Mononuclear cell (primary cell): Measurements from ENCODE around the gene DEDD2. TPM values are rescaled to one million over a fixed set of nuclear protein-coding genes. Genes with fewer than 3 reads are reported as not detected.
"Not testable (repeated sequence)": the region's sequence is repeated elsewhere in the genome, so short reads cannot be mapped to it uniquely, and the experiment has no call there.

Source experiments
- H3K27me3 ChIP-seq: 2 replicates; pipeline ENCODE4 v1.6.0; 2011; ENCODE audit warnings: low read length, control low read depth; ENCODE audit not compliant: insufficient read depth
- H3K4me1 ChIP-seq: 2 replicates; pipeline ENCODE4 v1.5.1; 2011; ENCODE audit warnings: mild to moderate bottlenecking, low read length, control low read depth; ENCODE audit not compliant: insufficient read depth
- H3K4me3 ChIP-seq: 2 replicates; pipeline ENCODE4 v1.5.1; 2011; ENCODE audit warnings: mild to moderate bottlenecking, low read length, moderate library complexity
- H3K9me3 ChIP-seq: 2 replicates; pipeline ENCODE4 v1.5.1; 2011; ENCODE audit warnings: low read depth, mild to moderate bottlenecking, control low read depth, low read length
- total RNA-seq: library from RNA; depleted of rRNA; stranded (reverse); fragments of >200 nt; gene quantifications from one replicate; pipeline ENCODE4 v1.2.3, GENCODE V29; 2012

DEDD2 gene, protein sequence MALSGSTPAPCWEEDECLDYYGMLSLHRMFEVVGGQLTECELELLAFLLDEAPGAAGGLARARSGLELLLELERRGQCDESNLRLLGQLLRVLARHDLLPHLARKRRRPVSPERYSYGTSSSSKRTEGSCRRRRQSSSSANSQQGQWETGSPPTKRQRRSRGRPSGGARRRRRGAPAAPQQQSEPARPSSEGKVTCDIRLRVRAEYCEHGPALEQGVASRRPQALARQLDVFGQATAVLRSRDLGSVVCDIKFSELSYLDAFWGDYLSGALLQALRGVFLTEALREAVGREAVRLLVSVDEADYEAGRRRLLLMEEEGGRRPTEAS
- total RNA-seq, result 128 TPM

DNA sequence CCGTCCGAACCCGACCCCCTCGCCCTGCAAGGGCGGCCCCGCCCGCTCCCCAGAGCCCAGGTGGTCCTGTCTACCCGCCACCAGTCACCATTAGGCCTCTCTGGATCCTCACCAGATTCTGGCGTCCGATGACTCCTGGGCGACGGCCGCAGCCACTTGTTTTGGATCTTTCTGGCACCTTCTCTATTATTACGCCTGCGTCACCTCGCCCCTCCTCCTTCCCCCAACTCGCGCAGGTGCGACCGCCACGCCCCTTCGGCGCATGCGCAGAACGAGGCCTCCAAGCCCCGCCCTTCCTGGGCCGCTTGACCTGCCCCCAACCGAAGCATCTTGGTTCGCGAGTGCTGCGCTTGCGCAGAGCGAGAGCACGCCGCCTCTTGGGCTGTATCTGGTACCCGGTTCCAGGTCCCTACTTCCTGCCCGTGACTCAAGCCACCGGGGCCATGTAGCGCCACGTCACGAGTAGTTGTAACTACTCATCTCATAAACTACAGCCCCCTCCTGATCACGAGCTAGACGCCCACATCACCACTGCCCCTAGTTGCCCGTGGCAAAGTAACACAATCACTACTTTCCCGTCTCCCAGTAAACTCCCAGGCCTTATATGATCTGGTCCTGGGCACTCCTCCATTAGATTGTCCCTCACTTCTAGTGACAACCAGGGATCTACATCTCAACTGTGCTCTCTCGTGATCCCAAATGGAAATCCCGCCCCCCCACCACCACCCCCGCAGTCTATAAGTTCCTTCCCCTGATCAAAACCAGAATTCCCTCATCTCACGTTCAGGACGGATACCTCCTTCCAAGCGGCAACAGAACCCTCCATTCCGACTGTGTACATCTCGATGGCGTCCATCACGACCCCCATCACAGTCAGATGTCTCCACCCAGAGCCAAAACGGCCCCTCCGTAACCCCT lies at the start of gene DEDD2:
Gene DEDD2, minus strand, starts transcription at position 158 of the 918 bp plus-strand sequence. CDS start 670 bp downstream, outside the sequence.
- Histone ChIP-seq H3K4me3 (peak within 1 kb of the TSS; percentile 99), H3K9me3 (no peaks in the 10 kb centered on the region), H3K27me3 (no peaks in the 10 kb centered on the region), H3K4me1 (peaks cover 75% of the 10 kb centered on the region)

DNA sequence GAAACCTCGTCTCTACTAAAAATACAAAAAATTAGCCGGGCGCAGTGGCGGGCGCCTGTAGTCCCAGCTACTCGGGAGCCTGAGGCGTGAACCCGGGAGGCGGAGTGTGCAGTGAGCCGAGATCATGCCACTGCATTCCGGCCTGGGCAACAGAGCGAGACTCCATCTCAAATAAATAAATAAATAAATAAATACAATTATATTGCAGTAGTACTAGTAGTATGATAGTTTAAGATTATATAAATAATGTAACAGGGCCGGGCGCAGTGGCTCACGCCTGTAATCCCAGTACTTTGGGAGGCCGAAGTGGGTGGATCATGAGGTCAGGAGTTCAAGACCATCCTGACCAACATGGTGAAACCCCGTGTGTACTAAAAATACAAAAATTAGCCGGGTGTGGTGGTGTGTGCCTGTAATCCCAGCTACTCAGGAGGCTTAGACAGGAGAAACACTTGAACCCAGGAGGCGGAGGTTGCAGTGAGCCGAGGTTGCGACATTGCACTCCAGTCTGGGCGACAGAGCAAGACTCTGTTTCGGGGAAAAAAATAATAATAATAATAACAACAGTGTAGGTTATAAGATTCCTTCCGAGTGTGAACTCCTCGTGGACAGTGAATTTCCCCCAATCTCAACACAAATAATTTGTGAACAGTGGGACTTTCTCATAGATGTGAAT lies 49.6 kb upstream of the DEDD2 start:
- H3K4me1 ChIP-seq, result peaks cover 34% of the 10 kb centered on the region
- not testable (repeated sequence) for H3K27me3 ChIP-seq, H3K4me3 ChIP-seq, H3K9me3 ChIP-seq

DNA sequence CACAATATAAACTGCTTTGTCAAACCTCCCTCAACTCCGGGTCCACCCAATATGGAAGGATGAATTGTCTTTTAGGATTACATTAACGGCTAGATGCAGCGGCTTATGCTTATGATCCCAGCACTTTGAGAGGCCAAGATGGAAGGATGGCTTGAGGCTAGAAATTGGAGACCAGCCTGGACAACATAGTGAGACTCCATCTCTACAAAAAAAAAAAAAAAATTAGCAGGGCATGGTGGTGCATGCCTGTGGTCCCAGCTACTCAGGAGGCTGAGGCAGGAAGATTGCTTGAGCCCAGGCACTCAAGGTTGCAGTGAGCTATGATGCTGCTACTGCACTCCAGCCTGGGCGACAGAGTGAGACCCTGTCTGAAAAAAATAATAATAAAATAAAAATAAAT lies 48.6 kb upstream of the DEDD2 start:
- H3K27me3 ChIP-seq, H3K4me3 ChIP-seq, H3K9me3 ChIP-seq: not testable (repeated sequence)
- peaks cover 26% of the 10 kb centered on the region for H3K4me1 ChIP-seq

DNA sequence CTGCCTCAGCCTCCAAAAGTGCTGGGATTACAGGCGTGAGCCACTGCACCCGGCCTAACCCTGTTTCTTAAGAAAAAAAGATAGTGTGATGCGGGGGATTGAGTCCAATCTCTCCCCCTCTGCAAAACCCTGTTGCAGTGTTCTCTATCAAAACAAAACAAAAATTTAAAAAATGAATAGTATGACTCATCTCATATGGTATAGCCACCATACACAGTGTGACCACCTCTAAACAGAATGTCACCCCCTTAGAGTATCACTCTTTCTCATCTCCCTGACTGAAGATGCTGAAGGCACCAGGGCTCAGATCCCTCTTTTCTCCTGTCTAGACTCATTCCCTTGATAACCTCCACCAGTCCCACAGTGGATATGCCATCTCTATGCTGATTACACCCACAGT lies 44.3 kb upstream of the DEDD2 start:
- Histone ChIP-seq H3K4me3 (no peak overlapping the region), H3K4me1 (no peaks in the 10 kb centered on the region), H3K9me3 (no peaks in the 10 kb centered on the region), H3K27me3 (no peaks in the 10 kb centered on the region)

DNA sequence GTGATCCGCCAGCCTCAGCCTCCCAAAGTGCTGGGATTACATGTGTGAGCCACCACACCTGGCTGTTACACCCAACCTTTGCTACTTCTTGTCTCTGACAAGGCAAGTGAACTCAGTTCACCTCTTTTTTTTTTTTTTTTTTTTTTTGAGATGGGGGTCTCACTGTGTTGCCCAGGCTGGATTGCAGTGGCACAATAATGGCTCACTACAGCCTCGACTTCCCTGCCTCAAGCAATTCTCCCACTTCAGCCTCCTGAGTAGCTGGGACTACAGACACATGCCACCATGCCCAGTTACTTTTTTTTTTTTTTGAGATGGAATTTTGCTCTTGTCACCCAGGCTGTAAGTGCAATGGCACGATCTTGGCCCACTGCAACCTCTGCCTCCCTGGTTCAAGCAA lies 40.4 kb upstream of the DEDD2 start:
- not testable (repeated sequence) for H3K4me3 ChIP-seq, H3K9me3 ChIP-seq, H3K27me3 ChIP-seq
- H3K4me1 ChIP-seq, result peaks cover 15% of the 10 kb centered on the region

DNA sequence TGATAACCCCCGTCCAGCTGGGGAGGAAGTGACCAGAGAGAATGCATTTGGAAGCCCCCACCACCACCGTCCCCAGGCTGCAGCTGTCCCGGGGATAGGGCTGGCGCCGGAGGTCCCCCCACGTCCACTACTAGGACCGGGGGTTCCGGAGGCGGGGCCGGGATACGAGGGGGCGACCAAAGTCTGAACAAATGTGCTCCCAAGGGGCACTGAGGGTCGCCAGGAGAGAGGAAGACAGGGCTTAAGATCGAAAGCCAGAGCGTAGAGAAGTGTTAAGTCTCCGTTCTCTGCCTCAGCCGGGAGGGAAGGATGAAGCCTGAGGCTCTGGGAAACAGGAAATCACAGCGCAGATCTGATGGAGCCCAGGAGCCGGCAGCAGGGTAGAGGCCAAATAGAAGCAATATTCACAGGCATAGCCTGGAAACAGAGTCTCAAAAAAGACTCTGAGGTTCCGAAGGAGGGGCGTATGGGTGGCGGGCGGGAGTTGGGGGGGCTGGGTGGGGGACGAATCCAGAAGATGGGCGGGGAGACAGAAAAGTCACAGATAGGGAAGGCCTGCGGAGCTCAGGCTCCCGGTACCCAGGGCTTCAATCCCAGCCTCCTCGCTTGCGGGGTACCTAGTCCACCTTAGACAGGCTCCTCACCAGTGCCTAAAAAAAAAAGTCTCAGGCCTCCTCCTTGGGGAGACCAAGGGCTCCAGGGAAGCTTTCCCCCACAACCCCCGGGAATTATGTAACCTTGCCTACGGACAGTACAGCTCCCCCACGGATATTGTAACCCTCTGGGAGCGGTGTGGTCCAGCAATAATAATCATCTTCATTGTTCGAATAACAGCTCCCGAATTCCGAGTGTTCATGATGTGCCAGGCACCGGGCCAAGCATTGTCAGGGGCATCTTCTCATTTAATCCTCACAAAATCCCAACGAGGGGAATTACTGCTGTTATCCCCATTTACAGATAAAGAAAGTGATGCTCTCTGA lies 38.6 kb upstream of the DEDD2 start:
- H3K9me3 ChIP-seq, result no peaks in the 10 kb centered on the region
- no peaks in the 10 kb centered on the region for H3K27me3 ChIP-seq
- peak overlapping the region; percentile 34 for H3K4me3 ChIP-seq
- peaks cover 31% of the 10 kb centered on the region for H3K4me1 ChIP-seq

DNA sequence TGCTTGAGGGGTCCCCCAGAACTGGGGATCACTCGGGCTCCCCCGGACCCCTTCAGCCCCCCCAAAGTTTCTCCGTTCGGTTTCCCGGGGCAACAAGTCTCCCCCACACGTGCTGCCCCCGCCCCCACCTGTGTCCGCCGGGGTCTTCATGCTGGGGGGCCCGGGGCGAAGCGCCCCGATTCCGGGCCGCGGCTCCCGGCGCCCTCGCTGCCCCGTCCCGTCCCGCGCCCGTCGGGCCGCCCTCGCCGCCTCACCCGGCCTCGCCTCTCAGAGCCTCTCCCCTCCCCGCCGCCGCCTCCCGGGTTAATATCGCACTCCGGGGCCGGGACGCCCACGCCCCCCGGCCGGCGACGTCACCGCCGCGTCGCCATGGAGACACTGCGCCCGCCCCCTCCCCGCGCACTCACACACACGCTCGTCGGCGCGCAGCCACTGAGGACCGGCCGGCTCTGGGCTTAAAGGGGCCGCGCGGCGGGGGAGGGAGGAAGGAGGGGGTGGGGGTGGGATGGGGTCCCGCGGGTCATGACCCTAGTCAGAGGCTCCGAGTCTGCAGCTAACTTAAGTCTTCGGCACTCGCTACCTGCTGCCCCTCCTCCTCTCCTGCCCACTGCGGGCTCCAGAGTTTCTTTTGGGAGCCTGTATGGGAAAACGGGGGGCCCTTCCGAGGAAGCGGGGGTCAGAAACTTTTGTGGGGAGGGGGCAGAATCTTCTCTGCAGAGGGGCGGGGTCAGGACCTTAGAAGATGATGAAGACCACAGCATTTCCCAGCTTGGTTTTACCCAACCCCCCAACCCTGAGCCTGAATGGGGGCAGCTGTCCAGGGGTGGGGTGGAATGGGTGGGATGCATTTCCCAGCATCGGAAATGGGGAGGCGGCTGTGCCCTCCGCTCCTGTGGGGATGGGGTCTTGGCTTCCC lies 37.6 kb upstream of the DEDD2 start, which contains the start of gene ERF:
Gene ERF, minus strand, starts transcription at position 279 of the 916 bp plus-strand sequence. Its CDS starts 129 bp downstream, at position 150.
- peak within 1 kb of the TSS; percentile 97 for H3K4me3 ChIP-seq
- H3K9me3 ChIP-seq, result no peaks in the 10 kb centered on the region
- peaks cover 39% of the 10 kb centered on the region for H3K4me1 ChIP-seq
- H3K27me3 ChIP-seq, result no peaks in the 10 kb centered on the region

DNA sequence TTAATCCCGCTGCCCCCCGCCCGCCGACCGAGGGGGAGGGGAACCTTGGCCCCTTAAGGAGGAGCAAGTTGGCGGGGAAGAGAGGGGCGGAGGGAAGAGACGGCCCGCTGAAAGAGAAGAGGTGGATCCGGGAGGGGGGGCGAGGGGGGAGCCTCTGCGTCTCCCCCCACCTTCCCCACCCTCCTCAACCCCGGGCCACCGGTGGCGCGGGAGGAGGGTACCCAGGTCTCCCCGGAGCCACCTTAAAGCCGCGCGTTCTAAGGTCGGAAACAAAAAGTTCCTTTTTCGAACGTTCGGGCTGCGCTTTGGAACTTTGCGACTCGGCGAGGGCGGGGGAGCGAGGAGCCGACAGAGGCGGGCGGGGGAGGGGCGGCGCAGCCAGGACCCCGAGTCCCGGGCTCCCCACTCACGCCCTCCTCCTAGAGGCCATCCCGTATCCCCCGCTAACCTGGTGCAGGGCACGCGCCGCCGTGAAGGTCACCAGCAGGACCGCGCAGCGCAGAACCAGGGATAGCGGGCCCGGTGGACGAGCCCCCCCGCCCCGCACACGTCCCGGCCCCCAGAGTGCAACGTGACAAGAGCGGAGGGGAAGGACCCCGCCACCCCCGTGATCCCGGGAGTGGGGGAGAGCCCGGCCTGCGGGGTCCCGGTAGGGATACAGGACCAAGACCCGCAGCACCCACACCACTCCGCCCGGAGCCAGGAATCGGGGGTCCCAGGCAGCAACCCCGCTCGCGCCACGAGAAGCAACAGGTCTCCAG lies 36.8 kb upstream of the DEDD2 start:
- peaks cover 39% of the 10 kb centered on the region for H3K4me1 ChIP-seq
- H3K4me3 ChIP-seq, result peak overlapping the region; percentile 97
- H3K9me3 ChIP-seq, result no peaks in the 10 kb centered on the region
- no peaks in the 10 kb centered on the region for H3K27me3 ChIP-seq

DNA sequence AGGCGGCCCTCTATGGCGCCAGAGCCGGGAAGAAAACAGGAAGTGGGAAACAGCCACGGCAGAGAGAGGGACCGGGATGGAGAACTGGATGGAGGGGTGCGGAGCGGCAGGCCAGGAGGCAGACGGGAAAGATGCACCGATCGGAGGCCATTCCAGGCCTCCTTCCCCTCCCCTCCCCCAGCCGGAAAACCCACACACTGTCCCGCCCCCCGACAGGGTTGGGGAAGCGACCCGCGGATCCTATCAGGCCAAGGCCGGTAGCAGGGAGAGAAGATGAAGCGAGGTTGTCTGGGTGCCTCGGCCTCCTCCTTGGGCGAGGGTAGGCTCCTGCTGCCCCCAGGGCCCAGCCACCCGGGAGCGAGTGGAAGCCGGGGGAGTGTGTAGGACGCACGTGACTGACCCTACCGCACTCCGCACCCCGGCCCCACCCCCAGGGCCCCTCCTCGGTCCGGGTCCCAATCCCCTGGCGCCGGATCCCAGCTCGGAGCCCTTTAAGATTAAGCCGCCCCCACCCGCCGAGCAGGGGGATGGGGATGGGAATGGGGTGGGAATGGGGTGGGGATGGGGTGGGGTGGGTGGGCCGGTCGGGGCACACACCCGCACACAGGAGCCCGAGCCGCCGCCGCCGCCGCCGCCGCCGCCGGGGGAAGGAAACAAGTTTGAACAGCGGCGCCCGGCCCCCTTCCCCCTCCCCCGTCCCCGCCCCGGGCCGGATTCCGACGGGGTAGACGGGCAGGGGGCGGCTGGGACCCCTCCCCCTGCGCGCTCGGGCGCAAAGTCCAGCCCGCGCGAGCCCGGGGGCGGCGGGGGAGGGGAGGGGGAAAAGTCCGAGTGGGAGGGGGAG lies 36.0 kb upstream of the DEDD2 start:
- H3K9me3 ChIP-seq, result no peaks in the 10 kb centered on the region
- no peaks in the 10 kb centered on the region for H3K27me3 ChIP-seq
- H3K4me1 ChIP-seq, result peaks cover 39% of the 10 kb centered on the region
- H3K4me3 ChIP-seq, result peak overlapping the region; percentile 97

DNA sequence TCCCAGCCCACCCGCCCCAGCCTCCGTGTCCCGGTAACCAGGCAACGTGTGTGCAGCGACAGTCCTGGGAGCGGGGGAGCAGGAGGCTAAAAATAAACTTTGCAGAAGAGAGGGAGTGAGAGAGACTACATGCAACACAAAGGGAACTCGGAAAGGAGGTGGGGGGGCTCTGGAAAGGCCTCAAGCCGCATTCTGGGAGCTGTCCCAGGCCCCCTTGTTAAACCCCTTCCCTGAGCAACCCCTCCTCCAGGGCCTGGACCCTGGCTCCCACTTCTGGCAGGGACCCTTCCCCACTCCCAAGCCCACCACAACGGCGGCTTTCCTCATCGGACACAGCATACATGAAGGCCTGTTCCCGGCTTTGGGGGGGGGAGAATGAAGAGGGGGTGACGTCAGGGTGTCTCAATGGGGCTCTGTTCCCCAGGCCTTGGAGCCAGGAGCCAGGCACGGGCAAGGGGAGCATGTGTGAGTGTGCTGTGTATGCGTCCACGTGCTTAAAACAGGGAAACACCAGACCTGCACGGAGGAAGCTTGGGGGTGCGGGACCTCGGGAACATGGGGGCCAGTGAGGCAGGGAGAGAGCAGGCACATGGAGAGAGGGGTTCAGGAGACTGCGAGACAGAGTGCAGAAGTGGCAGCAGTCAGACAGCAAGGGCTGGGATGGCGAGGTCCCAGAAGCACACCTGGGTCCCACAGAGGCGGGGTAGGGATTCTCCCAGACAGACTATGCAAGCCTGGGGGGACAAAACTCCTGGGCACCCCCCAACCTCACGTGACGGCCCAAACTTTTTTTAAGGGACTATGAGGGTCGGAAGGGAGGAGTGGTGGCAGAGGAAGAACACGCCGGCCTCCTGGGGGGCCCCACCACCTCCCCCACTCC lies 35.1 kb upstream of the DEDD2 start:
- peak overlapping the region; percentile 49 for H3K4me3 ChIP-seq
- H3K27me3 ChIP-seq, result no peaks in the 10 kb centered on the region
- H3K4me1 ChIP-seq, result peaks cover 39% of the 10 kb centered on the region
- H3K9me3 ChIP-seq, result no peaks in the 10 kb centered on the region

DNA sequence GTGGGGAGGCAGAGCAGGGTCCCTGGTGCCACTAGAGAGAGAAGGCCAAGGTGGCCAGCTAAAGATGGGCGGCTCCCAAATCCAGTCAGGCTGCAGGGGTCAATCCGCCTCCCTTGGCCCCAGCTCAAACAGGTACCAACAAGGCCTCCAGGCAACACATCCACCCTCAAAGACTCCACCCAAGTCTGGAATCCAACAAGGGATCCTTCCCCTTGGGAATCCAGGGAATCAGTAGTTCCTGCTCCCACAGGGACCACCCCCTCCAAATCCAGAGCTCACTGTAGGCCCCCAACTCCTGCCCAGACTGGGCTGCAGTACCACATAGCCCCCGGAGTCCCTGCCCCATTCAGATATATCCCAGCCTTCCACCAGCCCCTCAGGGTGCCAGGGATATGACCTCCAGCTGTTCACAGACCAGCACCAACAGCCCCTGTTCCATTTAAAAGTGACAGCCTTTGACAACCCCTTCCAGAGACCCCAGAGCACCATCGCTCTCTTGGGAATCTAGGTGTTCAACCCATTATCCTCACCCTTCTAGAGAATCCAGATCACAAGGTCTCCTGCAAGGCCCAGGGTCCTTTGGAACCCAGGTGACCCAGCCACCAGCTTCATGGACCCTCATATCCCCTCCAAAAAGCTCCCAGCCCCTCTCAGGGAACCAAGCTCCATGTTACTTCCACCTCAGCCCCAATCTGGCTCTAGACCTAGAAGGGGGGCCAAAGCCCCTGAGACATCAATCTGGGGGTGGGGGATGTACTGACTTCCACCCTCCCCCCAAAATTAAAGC lies 34.3 kb upstream of the DEDD2 start:
- Histone ChIP-seq H3K9me3 (no peaks in the 10 kb centered on the region), H3K4me3 (no peak overlapping the region), H3K4me1 (peaks cover 39% of the 10 kb centered on the region), H3K27me3 (no peaks in the 10 kb centered on the region)
